Measurements from ENCODE around the gene RPS6KB2.

DNA sequence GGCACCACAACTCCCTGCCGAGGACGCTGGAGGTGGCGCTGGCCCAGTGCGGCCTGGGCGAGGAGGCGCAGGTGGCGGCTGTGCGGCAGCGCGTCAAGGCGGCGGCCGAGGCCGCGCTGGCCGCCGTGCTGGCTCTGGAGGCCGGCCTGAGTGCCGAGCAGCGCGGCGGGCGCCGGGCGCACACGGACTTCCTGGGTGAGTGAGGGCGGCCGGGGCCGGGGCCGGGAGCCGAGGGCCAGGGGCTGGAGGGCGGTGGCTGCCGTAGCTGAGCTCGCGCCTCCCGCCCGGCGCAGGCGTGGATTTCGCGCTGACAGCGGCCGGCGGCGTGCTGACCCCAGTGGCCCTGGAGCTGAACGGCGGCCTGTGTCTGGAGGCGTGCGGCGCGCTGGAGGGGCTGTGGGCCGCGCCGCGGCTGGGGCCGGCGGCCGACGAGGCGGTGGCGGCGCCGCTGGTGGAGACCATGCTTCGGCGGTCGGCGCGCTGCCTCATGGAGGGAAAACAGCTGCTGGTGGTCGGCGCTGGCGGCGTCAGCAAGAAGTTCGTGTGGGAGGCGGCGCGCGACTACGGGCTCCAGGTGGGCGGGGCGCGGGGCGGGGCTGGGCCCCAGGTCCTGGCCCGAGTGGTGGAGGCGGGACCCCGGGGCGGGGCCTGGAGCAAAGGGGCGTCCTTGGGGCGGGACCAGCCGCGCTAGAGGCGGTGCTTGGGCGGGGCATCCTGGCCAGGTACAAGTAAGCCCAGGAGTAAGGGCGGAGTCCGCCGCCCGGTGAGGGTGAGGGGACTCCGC lies 7.5 kb upstream of the RPS6KB2 start:
- peak; percentile 15 to 55 for TF ChIP-seq POLR2A (IDR thresholded peaks at IDR 0.05)
- TF ChIP-seq, protein P1, sequence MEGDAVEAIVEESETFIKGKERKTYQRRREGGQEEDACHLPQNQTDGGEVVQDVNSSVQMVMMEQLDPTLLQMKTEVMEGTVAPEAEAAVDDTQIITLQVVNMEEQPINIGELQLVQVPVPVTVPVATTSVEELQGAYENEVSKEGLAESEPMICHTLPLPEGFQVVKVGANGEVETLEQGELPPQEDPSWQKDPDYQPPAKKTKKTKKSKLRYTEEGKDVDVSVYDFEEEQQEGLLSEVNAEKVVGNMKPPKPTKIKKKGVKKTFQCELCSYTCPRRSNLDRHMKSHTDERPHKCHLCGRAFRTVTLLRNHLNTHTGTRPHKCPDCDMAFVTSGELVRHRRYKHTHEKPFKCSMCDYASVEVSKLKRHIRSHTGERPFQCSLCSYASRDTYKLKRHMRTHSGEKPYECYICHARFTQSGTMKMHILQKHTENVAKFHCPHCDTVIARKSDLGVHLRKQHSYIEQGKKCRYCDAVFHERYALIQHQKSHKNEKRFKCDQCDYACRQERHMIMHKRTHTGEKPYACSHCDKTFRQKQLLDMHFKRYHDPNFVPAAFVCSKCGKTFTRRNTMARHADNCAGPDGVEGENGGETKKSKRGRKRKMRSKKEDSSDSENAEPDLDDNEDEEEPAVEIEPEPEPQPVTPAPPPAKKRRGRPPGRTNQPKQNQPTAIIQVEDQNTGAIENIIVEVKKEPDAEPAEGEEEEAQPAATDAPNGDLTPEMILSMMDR (IDR thresholded peaks at IDR 0.05) = peak in 2 of 6 experiments; percentile 6 to 35
